Progenitor cell of endocrine pancreas (in vitro differentiated cells): ENCODE results near the gene BAG2. TPM values are rescaled to one million over a fixed set of nuclear protein-coding genes. Genes with fewer than 3 reads are reported as not detected.

Source experiments
- DNase-seq: peaks from one replicate; pipeline ENCODE4 v3.0.0; 2021; ENCODE audit warnings: low spot score; ENCODE audit not compliant: unreplicated experiment
- H3K27ac Mint-ChIP-seq: 2 replicates; pipeline ENCODE4 v1.8.0; 2021; ENCODE audit warnings: mild to moderate bottlenecking, moderate library complexity, mixed read lengths
- H3K27me3 Mint-ChIP-seq: 2 replicates; pipeline ENCODE4 v1.8.0; 2021; ENCODE audit warnings: mixed read lengths
- H3K36me3 Mint-ChIP-seq: 2 replicates; pipeline ENCODE4 v1.8.0; 2022; ENCODE audit warnings: mixed read lengths; ENCODE audit not compliant: insufficient read depth
- H3K4me1 Mint-ChIP-seq: 2 replicates; pipeline ENCODE4 v1.8.0; 2021; ENCODE audit warnings: low read depth, mixed read lengths
- H3K4me3 Mint-ChIP-seq: 2 replicates; pipeline ENCODE4 v1.8.0; 2021; ENCODE audit warnings: low read depth, mild to moderate bottlenecking, moderate library complexity, mixed read lengths
- H3K9me3 Mint-ChIP-seq: 2 replicates; pipeline ENCODE4 v1.8.0; 2021; ENCODE audit warnings: low read depth, mixed read lengths
- total RNA-seq: library from RNA; stranded (reverse); gene quantifications from 2 replicates; pipeline ENCODE4 v1.2.1, GENCODE V29; 2021
- TF ChIP-seq, protein P1 (sequence below): fragments of 200-600 bp; sonication (generic); IDR thresholded peaks from one replicate; pipeline ENCODE4 v1.5.0; 2021; ENCODE audit warnings: antibody characterized with exemption, mild to moderate bottlenecking; ENCODE audit not compliant: unreplicated experiment

Gene BAG2
- total RNA-seq, 1 donor from 2014 or later: 4.8 TPM

DNA sequence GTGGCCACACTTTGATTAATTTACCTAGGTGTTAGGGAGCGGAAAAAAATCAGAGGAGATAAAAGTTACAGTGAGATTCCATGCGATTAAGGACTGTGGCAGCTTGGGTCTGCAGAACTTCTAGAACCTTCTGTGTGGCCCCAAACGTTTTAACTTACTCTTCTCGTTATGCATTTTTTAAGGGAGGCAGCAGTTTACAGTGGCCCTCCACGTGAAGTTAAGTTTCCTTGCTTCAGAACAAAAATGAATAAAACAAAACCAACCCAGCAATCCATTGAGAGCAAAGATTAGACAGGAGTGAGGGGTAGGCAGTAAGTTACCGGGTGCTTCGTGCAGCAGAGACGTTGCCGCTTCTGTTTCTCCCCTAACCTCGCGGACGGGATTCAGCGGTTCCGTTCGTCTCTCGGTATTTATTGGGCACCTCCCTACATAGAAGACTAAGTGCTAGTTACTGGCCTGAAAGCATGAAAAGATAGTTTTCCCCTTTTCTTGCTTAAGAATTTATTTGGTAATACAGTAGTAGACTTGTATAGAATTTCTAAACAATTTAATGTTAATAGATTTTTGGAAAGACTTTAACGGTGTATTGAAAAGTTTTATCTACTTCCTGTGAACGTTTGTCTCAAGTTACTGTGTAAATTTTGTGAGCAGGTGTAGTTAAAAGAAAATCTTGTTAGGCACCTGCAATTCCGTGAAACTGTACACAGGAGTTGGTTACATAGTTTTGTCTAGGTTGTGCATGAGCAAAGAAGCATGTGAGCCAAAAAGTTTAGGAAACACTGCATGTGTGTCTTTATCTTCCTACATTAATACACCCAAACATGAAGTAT, 1.1 kb downstream of the BAG2 start:
- H3K4me3 Mint-ChIP-seq: peak overlapping the region; percentile 85
- H3K4me1 Mint-ChIP-seq: peaks cover 14% of the 10 kb centered on the region
- no peaks in the 10 kb centered on the region for H3K27me3 Mint-ChIP-seq
- no peak for DNase-seq
- H3K36me3 Mint-ChIP-seq: peaks cover 3% of the 10 kb centered on the region
- H3K9me3 Mint-ChIP-seq: no peaks in the 10 kb centered on the region
- TF ChIP-seq, protein P1, sequence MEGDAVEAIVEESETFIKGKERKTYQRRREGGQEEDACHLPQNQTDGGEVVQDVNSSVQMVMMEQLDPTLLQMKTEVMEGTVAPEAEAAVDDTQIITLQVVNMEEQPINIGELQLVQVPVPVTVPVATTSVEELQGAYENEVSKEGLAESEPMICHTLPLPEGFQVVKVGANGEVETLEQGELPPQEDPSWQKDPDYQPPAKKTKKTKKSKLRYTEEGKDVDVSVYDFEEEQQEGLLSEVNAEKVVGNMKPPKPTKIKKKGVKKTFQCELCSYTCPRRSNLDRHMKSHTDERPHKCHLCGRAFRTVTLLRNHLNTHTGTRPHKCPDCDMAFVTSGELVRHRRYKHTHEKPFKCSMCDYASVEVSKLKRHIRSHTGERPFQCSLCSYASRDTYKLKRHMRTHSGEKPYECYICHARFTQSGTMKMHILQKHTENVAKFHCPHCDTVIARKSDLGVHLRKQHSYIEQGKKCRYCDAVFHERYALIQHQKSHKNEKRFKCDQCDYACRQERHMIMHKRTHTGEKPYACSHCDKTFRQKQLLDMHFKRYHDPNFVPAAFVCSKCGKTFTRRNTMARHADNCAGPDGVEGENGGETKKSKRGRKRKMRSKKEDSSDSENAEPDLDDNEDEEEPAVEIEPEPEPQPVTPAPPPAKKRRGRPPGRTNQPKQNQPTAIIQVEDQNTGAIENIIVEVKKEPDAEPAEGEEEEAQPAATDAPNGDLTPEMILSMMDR: no peak
- H3K27ac Mint-ChIP-seq: peak overlapping the region; percentile 38

DNA sequence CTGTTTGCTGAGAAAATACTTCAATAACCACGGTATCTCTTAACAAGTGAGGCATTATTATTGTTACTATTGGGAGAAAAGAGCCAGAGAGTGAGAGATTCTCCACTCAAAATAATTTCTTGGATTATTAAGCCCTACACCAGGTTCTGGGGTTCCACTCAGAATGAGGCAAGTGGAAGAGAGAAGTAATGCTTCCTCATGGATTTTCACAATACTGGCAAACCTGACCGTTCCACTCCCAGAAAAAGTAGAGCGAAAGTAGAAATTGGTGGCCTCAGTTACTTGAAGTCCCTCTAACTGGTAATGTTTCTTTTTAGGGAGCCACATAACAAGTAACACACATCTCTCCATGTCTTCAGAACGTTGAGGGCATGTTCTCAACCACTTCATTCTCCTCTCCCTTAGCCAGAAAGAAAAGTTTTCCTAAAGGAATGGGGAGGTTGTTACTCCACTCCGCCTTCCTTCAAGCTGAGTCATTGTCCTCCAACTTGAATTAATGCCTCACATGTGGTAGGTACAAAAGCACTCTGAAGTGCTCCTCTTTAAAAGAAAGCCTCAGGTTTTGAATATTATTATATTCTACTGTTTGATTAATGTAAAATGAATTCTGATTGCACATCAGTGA, 1.9 kb downstream of the BAG2 start:
- Mint-ChIP-seq H3K9me3 (no peaks in the 10 kb centered on the region), H3K4me1 (peaks cover 13% of the 10 kb centered on the region), H3K36me3 (peaks cover 4% of the 10 kb centered on the region), H3K4me3 (peak overlapping the region; percentile 85), H3K27ac (peak overlapping the region; percentile 38), H3K27me3 (no peaks in the 10 kb centered on the region)
- DNase-seq: no peak
- TF ChIP-seq, protein P1: no peak

DNA sequence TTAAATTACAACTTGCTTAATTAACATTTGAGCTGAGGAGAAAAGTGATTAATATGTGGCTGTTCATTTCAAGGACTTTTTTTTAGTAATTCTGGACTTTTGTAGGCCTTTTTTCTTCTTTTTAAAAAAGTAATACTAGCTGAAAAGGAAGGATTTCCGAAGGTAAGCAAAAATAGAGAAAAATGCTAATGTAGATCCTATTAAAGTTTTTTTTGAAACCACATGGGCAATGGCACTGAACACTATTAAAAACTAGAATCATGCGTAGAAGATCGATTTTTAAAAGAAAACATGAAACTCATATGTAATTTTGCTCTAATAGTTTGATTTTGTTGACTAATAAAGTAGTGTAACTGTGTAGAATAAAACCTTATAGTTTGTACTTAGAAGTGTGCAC, 2.4 kb downstream of the BAG2 start:
- Mint-ChIP-seq H3K4me1 (peaks cover 13% of the 10 kb centered on the region), H3K4me3 (peak overlapping the region; percentile 85), H3K9me3 (no peaks in the 10 kb centered on the region), H3K36me3 (peaks cover 5% of the 10 kb centered on the region), H3K27me3 (no peaks in the 10 kb centered on the region), H3K27ac (no peak overlapping the region)
- TF ChIP-seq, protein P1: no peak
- no peak for DNase-seq

DNA sequence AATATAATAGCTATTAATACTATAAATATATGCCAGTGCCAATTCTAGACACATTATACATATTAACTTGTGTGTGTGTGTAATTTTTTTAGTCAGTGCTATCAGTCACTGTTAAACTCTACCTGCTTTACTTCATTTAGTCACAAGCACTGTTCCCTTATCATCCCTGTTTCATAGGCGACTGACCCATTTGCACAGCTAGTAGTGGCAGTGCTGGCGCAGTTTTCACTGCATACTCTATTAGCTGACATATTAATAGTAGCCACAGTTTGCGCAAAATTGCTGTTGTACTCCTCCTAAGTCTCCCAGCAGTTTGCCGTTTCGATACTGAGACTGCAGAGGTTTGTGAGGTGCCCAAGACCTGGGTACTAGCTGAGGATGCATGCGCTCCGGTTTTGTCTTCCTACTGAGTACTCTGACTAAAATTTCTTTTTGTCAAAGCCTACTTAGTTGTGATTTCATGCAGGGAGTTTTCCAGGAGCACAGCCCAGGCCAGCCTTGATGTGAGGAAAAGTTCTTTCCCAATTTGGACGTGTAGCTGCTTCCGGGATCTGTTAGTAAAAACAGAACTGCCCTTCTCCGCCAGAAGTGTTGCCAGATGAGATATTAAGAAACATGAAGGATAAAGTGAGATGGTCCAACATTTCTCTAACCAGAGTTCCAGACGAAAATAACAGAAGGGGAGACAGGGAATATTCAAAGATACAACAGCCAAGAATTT, 5.6 kb downstream of the BAG2 start:
- no peak for DNase-seq
- no peak overlapping the region for H3K27ac Mint-ChIP-seq
- no peaks in the 10 kb centered on the region for H3K9me3 Mint-ChIP-seq
- H3K4me3 Mint-ChIP-seq: no peak overlapping the region
- peaks cover 13% of the 10 kb centered on the region for H3K4me1 Mint-ChIP-seq
- peaks cover 9% of the 10 kb centered on the region for H3K36me3 Mint-ChIP-seq
- TF ChIP-seq, protein P1: no peak
- H3K27me3 Mint-ChIP-seq: no peaks in the 10 kb centered on the region

DNA sequence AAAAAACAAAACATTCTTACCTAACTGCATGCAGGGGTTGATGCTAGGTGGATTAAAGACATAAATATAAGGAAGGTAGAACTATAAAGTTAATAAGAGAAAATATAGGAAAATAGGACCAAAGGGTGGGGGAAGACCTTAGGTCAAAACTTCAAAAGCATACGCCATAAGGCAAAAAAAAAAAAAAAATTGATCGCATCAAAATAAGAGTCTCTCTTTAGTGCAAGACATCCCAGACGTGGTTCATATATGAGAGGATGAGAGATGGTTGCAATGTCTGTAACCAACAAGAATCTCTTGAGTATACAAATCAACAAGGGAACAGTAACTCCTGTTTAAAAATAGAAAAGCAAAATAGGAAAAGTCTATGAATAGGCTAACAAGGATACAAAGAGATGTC, 8.5 kb downstream of the BAG2 start:
- Mint-ChIP-seq H3K36me3 (peaks cover 13% of the 10 kb centered on the region), H3K4me1 (no peaks in the 10 kb centered on the region), H3K27ac (no peak overlapping the region), H3K27me3 (no peaks in the 10 kb centered on the region), H3K9me3 (no peaks in the 10 kb centered on the region), H3K4me3 (no peak overlapping the region)
- no peak for DNase-seq
- TF ChIP-seq, protein P1: no peak
